Measurements from ENCODE around the gene SYNE1.

DNA sequence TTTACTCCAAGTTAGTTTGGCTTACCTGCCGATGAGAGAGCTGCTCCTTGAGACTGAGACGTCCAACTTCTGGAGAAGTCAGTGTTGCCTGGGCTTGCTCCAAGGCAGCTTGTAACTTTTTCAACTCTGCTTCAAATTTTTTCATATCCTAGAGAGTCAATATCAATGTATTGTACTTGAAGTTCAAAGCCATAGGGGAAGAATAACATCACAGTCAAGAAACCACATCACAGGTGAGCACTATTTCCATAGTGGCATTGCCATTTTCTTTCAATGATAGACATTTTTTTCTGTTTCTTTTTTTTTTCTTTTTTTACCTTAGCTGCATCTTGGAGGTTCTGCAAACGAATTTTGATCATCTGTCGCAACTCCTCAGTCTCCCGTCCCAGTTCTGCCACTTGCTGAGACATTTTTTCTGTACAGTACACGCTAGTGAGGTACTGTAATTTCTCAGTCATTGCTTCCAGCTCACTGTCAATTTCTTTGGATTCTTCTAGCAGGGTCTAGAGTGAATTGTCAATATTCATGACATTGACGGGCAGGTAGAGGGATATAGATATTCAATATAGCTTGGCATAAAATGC is 326.7 kb downstream of the SYNE1 start:
- no peak for TF ChIP-seq EP300 (IDR thresholded peaks at IDR 0.05; ENCODE audit: borderline replicate concordance in 1 of 2, low read depth in 2 of 2, low read length in 2 of 2)
- TF ChIP-seq ZNF274 (IDR thresholded peaks at IDR 0.05; ENCODE audit: borderline replicate concordance, extremely low read depth, low read length): no peak
- no peak for TF ChIP-seq GABPA (IDR thresholded peaks at IDR 0.05; ENCODE audit: borderline replicate concordance, insufficient read depth, low read length)
- TF ChIP-seq RXRA (IDR thresholded peaks at IDR 0.05; ENCODE audit: insufficient read depth, low read depth, low read length): no peak
- TF ChIP-seq, protein P1, sequence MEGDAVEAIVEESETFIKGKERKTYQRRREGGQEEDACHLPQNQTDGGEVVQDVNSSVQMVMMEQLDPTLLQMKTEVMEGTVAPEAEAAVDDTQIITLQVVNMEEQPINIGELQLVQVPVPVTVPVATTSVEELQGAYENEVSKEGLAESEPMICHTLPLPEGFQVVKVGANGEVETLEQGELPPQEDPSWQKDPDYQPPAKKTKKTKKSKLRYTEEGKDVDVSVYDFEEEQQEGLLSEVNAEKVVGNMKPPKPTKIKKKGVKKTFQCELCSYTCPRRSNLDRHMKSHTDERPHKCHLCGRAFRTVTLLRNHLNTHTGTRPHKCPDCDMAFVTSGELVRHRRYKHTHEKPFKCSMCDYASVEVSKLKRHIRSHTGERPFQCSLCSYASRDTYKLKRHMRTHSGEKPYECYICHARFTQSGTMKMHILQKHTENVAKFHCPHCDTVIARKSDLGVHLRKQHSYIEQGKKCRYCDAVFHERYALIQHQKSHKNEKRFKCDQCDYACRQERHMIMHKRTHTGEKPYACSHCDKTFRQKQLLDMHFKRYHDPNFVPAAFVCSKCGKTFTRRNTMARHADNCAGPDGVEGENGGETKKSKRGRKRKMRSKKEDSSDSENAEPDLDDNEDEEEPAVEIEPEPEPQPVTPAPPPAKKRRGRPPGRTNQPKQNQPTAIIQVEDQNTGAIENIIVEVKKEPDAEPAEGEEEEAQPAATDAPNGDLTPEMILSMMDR (IDR thresholded peaks at IDR 0.05; ENCODE audit: control extremely low read depth in 1 of 3, insufficient read depth in 1 of 3, low read depth in 1 of 3, low read length in 3 of 3): no peak
- TF ChIP-seq SIN3A (conservative IDR thresholded peaks at IDR 0.05 in 1 of 2, IDR thresholded peaks at IDR 0.05 in 1 of 2; ENCODE audit: low read depth in 1 of 2, low read length in 2 of 2): no peak
- no peak for TF ChIP-seq POLR2AphosphoS5 (IDR thresholded peaks at IDR 0.05; ENCODE audit: low read depth, low read length)
- TF ChIP-seq BRCA1 (IDR thresholded peaks at IDR 0.05; ENCODE audit: low read depth, low read length): no peak
- TF ChIP-seq RBBP5 (IDR thresholded peaks at IDR 0.05; ENCODE audit: borderline replicate concordance, low read depth, low read length): no peak
- TF ChIP-seq CBX8 (IDR thresholded peaks at IDR 0.05; ENCODE audit: borderline replicate concordance, low read depth, low read length): no peak
- TF ChIP-seq FOSL1 (IDR thresholded peaks at IDR 0.05; ENCODE audit: insufficient read depth, low read depth, low read length): no peak
- TF ChIP-seq, protein P2, sequence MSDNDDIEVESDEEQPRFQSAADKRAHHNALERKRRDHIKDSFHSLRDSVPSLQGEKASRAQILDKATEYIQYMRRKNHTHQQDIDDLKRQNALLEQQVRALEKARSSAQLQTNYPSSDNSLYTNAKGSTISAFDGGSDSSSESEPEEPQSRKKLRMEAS (IDR thresholded peaks at IDR 0.05): no peak
- TF ChIP-seq POLR2A (IDR thresholded peaks at IDR 0.05; ENCODE audit: control extremely low read depth in 1 of 2, low read depth in 2 of 2, low read length in 2 of 2): no peak
- no peak for TF ChIP-seq JUN (IDR thresholded peaks at IDR 0.05; ENCODE audit: low read depth, low read length)

Measured in H1 (cell line).